Epidermal melanocyte (primary cell): ENCODE data around the gene SKAP1.
A peak's percentile ranks its signal among the peaks of the same experiment; 100 is the strongest.

Experiments
- DNase-seq: peaks from one replicate; pipeline ENCODE4 v3.0.0; 2011; ENCODE audit warnings: low spot score; ENCODE audit not compliant: insufficient read length

Gene SKAP1

DNA sequence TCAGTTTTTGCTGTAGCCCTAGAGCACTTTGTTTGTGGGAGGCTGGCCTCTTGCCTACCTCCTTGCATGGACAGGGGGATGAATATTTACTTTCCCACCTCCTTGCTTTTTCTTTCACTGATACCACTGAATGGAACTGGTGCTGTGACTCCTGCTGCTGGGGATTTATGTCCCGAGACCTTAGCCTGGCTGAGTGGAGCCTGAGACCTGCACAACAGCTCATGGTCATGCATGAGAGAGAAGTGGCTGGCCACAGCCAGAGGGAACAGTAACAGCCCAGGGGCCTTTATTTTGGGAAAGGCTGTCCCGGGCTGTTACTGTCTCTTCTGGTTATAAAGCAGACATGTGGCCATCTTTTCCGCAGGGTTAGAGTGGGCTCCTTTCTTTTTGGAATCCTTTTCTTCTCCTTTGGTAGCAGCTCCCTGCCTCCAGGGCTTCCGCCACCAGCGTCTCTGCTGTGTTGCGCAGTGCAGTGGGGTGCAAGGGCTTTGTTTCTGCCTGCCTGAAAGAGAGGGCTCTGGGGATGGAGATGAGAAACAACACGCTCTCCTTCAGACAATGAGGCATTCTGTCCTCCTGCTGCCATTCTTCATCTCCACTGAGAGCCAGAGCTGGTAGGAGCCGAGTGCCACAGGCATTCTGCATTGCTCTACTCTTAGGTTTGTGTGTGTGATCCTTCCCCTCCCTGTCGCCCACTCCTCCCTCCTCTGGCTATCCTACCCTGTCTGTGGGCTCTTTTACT is 307.9 kb downstream of the SKAP1 start:
- DNase-seq: no peak

DNA sequence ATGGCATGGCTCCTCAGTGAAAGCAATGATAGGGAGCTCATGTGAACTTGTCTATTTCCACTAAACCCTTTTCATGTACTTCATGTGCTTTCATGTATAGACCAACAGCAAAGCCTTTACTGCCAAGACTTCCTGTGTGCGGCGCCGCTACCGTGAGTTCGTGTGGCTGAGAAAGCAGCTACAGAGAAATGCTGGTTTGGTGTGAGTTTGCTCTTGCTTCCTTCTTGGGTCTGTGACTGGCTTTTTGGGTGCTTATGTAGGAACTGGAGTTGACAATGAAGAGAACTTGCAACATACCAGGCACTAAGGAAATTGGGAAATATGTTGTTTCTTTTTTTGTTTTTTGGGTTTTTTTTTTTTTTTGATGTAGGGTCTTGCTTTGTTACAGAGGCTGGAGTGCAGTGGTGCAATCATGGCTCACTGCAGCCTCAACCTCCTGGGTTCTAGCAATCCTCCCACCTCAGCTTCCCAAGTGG is 316.8 kb downstream of the SKAP1 start:
- DNase-seq: no peak

DNA sequence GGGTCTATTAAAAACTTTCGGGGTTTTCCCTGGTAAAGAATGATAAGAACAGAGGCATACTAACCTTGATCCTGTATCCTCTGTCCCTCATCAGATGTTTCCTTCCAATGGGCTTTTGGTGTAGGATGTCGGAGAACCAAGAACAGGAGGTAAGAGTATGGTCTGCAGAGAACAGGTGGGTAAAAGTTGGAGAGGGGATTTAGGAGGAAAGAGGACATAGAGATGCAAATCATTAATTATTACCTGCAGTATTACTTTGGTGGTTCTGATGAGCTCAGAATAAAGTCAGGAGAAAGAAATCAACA is 318.1 kb downstream of the SKAP1 start:
- no peak for DNase-seq

DNA sequence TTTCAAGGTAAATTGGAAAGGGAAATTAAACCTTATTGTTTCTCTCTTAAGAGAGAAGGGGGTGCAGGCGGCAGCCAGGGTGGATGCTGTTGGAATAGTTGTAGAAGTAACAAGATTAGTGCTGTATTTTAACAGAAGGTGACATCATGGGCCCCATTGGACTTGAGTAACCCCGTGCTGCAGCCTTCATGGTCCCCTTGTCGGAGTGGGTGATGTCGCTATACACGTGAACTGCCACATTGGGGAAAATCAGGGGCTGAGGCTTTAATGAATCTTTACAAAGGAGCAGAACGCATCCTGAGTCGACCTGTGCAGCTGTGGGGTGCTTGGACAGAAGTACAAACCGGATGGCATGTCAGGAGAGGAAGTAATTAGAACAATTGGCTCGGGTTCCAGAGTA is 319.3 kb downstream of the SKAP1 start:
- DNase-seq: no peak

DNA sequence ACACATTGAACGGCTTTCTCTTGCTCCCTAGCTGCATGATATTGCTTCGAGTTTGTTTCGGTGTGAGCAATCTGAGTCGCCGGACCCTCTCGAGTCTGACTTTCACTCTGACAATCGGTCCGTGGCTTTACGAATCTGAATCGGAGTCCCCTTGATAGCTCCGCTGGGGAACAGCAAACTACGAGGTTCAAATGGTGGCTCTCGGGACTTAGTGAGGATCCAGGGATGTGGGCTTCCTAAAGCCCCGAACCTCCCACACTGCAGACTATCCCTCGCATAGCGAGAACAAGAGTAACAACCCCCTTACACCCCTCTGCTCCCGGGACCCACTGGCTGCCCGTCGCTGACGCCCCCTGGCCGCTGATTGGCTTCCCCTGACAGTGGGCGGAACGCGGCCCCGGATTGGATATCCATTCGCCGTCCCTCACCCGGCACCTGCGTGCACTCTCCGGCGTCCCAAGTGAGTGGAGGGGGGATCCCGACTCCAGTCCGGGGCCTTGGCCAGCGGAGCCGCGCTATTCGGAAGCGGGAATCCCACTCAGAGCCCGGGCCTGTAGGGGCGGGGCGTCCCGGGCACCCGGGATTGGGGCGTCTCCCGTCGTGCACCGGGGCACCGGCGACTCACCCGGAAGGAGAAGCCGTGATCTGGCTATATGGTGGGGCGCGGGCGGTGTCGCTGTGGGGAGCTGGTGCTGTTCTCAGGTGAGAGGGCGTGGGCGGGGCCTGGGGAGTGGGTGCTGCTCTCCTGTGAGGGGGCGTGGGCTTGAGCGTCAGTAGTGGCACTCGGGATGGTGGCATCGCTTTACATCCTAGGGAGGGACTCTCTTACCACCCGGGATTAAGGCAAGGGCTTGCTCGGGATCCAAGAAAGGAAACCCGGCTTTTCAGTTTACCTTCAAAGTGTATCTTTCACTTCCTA is 322.6 kb downstream of the SKAP1 start, which contains the start of gene SNX11:
Gene SNX11, plus strand, starts transcription at position 630 of the 919 bp plus-strand sequence. CDS start 4,278 bp downstream, outside the sequence.
- peak; percentile 66 for DNase-seq

DNA sequence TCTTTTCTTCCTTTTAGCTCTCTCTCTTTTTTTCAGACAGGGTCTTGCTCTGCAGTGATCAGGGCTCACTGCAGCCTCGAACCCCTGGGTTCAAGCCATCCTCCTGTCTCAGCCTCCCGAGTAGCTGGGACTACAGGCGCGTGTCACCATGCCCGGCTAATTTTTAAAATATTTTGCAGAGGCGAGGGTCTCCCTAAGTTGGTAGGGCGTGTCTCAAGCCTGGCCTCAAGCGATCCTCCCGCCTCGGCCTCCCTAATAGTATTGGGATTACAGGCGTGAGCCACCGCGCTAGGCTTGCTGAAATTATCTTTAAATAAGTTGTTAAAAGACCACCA is 323.2 kb downstream of the SKAP1 start:
- no peak for DNase-seq

DNA sequence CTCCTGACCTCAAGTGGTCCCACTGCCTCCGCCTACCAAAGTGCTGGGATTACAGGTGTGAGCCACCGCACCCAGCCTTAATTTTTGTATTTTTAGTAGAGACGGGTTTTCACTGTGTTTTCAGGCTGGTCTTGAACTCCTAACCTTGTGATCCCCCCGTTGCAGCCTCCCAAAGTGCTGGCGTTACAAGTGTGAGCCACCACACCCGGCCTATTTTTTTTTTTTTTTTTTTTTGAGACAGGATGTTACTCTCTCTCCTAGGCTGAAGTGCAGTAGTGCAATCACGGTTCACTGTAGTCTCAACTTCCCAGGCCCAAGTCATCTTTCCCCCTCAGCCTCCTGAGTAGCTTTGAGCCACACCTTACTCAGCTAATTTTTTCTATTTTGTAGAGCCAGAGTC is 325.6 kb downstream of the SKAP1 start:
- DNase-seq: no peak

DNA sequence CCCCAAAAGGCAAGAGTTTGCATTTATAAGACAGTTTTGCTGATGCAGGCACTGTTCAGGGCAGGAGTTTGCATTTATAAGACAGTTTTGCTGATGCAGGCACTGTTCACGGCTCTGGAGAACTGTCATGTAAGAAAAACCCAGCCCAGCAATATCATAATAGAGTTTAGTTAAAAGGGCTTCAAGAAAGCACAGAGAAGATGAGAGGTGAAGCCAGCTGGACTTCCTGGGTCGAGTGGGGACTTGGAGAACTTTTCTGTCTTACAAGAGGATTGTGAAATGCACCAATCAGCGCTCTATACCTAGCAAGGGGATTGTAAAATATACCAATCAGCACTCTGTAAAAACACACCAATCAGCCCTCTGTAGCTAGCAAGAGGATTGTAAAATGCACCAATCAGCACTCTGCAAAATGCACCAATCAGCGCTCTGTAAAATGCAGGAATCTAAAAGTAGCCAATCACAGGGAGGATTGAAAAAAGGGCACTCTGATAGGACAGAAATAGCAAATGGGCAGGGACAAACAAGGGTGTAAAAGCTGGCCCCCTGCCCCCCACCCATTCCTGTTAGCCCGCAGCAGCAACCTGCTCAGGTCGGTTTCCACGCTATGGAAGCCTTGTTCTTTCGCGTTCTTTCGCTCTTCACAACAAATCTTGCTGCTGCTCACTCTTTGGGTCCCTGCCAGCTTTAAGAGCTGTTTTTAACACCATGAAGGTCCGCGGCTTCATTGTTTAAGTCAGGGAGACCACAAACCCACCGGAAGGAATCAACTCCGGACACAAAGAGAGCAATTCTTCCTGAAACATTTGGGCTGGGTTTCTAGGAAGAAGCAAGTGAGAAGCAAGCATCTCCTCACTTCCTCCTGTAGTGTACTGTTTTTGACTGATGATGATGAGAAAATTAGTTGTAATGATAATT is 327.0 kb downstream of the SKAP1 start:
- no peak for DNase-seq

DNA sequence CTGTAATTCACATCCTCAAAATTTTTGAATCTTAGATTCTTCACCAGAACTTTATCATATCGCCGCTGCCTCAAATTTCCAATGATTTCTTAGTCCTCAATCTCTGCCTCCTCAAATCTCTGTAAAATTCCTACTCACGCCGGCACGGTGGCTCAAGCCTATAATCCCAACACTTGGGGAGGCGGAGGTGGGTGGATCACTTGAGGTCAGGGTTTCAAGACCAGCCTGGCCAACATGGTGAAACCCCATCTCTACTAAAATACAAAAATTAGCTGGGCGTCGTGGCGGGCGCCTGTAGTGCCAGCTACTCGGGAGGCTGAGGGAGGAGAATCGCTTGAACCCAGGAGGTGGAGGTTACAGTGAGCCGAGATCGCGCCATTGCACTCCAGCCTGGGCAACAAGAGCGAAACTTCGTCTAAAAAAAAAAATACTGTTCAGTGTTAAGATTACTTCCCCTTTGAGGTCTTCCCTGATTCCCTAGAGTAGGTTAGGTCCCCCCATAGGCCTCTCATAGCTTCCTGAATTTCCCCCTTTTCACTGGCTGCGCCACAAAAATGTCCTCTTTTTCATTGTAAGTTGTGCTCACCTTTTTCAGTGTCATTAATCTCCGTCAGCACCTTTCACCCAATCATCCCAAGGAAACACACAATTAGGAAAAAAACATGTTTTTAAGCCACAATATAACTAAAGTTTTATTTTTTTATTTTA is 327.8 kb downstream of the SKAP1 start:
- no peak for DNase-seq

DNA sequence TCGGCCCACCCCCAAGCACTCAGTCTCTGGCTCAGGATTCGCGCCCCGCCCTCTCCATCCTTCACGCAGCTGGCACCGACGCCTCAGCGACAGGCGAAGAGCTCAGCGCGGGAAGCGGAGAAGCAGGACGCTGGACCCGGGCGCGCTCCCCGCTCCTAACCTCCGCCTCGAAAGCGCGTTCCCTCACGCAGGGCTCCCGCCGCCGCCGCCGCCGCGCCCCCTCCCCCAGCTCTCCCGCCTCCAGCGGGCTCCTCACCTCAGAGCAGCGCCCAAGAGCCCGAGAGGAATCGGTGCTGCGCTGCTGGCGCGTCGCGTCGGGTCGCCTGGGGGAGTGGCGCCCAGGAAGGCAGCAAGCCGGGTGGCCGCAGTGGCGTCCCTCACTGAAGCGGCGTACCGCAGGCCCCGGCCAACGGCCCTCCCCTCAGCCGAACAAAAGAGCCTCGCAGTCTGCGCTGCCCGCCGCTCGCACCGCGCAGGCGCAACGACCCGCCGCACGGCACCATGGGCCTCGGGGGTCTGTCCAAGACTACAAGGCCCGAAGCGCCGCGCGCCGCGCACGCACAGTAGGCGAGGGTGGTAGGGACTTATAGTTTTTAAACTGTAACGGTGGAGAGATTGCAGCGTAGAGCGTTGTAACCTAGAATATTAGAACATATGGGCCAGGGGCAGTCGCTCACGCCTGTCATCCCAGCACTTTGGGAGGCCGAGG is 328.8 kb downstream of the SKAP1 start, which contains the start of gene CBX1:
Gene CBX1, minus strand, starts transcription at position 467 of the 709 bp plus-strand sequence. CDS start 24,474 bp downstream, outside the sequence.
- peak; percentile 71 for DNase-seq

DNA sequence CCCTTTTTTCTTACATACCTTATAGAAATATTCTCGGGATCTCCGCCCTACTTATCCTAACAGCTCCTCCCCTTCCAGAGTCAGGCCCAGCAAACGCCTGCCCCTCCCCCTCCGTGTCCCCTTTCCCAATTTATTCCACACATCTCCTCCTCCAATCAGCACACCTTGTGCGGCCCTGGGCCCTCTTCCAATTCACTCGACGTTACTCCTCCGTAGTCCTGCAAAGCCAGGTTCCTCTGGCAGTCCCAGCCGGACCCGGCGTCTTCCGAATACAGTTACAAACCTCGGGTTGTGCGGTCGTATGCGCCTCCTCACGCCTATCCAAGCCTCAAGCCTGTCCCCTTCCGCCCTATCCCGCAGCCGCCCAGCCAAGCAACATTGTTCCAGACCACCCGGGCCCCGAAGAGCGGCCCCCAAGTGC is 329.4 kb downstream of the SKAP1 start:
- no peak for DNase-seq

DNA sequence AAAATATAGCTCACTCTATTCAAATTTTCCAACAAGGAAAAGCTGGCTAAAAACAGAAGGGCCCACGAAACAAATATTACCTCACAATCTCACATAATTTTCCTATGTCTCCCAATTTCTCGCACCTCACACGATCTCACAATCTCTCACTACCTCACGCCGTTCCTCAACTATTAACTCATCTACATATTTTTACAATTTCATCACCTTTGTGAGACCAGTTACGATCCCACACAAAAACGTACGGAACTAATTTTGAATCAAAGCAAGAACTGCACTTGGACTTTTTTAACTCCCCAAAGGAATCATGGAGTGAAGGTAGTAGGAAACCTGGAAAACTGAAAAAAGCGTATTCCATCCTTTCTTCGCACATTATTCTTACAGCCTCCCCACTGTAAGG is 329.9 kb downstream of the SKAP1 start:
- no peak for DNase-seq

DNA sequence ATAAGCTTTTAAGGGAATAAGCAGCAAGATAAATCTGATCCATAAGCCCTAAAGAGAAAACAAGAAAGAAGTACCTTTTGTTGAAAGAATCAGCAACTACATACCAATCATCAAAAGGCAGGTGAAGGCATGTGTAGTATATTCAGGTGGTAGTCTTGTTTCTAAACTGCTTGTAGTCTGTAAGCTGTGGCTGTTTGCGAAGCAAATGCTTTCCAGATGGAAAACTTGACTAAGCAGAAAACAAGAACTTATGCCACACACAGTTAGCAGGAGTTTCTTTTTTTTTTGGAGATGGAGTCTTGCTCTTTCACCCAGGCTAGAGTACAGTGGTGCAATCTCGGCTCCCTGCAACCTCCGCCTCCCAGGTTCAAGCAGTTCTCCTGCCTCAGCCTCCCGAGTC is 334.4 kb downstream of the SKAP1 start:
- DNase-seq: no peak

DNA sequence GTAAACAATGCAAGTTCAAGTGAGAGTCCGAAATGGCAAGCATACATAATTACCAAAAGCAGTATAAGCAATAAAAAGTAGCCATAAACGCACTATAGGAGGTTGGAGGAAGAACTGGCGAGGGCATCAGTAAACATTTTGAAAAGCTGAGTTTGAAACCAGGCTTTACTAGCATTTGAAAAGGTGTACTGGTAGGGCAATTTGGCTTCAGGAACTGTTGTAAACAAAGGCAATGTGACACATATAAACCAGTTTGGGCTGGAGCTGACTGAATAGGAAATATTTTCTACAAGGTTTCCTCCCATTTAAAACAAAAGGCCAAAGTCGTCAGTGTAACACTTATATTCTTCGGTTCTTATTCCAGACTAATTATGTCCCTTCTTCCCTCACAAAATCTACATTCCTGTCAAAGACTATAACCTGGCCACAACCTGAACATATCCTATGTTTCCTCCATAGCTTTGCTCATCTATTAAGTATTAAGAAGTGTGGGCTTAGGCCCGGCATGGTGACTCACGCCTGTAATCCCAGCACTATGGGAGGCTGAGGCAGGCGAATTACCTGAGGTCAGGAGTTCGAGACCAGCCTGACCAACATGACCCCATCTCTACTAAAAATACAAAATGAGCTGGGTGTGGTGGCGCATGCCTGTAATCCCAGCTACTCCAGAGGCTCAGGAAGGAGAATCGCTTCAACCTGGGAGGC is 336.5 kb downstream of the SKAP1 start:
- no peak for DNase-seq

DNA sequence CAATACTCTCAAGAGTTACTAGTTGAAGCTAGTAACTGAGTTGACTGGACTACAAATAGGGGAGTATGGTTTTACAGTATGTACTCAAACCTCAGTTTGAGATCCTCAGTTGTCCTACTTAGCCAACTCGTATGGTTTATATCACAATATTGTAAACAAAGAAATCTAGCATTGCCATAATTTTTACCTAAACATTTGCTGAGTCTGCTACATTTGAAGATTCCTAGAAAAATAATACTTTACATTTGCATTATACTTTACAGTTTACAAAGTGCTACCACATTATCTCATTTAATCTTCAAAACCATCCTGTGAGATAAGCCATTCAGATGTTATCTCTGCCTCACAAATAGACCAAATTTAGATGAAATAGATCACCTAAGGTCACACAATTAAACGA is 345.1 kb downstream of the SKAP1 start:
- no peak for DNase-seq
